BLaER1 treated with 17β-estradiol and CSF1 and Interleukin-3, amounts not matched to agents 10 nM and 100 nM (cell line): ENCODE measurements around the gene DNAJC18.

Experiments
- H3K27ac ChIP-seq, 11 experiments: shearing (Covaris generic); formaldehyde crosslinking; 2 replicates each; pipeline ENCODE4 v1.8.1; 2022
- H3K27me3 ChIP-seq, 11 experiments: shearing (Covaris generic); formaldehyde crosslinking; 2 replicates each; pipeline ENCODE4 v1.8.1; 2022
- H3K36me3 ChIP-seq, 11 experiments: shearing (Covaris generic); formaldehyde crosslinking; 2 replicates each; pipeline ENCODE4 v1.8.1; 2022
- H3K4me1 ChIP-seq, 10 experiments: shearing (Covaris generic); formaldehyde crosslinking; 2 replicates each; pipeline ENCODE4 v1.8.1; 2022
- H3K4me2 ChIP-seq, 11 experiments: shearing (Covaris generic); formaldehyde crosslinking; 2 replicates each; pipeline ENCODE4 v1.8.1; 2022
- H3K4me3 ChIP-seq, 10 experiments: shearing (Covaris generic); formaldehyde crosslinking; 2 replicates each; pipeline ENCODE4 v1.8.1; 2022
- H3K9ac ChIP-seq, 11 experiments: shearing (Covaris generic); formaldehyde crosslinking; 2 replicates each; pipeline ENCODE4 v1.8.1; 2022
- H3K9me3 ChIP-seq, 11 experiments: shearing (Covaris generic); formaldehyde crosslinking; replicated peaks in 1 of 11; 2 replicates each; pipeline ENCODE4 v1.8.1; 2022
- H4K20me1 ChIP-seq, 11 experiments: shearing (Covaris generic); formaldehyde crosslinking; 2 replicates each; pipeline ENCODE4 v1.8.1; 2022
- Cebpa-rat ChIP-seq, 11 experiments: shearing (Covaris generic); IDR thresholded peaks; 2 replicates each; pipeline ENCODE4 v1.8.1; 2022

Gene DNAJC18

GRCh38 chr5:139386050-139386438 is 53.3 kb downstream of the DNAJC18 start:
- peak overlapping the region in 8 of 11 experiments; percentile 91 to 98 (median 96); a peak in 17 of 22 replicates for H3K9ac ChIP-seq
- peaks cover 0 to 11% (median 0%) of the 10 kb centered on the region in 11 experiments; a peak in 5 of 22 replicates for H3K36me3 ChIP-seq
- H3K4me3 ChIP-seq = peak overlapping the region in 7 of 10 experiments; percentile 63 to 81 (median 76); a peak in 13 of 20 replicates
- TF ChIP-seq Cebpa-rat (IDR thresholded peaks at IDR 0.05) = peak in 8 of 11 experiments; percentile 45 to 90 (median 68); a peak in 12 of 22 replicates
- H4K20me1 ChIP-seq = peaks cover 0 to 11% (median 0%) of the 10 kb centered on the region in 11 experiments; a peak in 3 of 22 replicates
- peak overlapping the region in 9 of 11 experiments; percentile 80 to 100 (median 99); a peak in 17 of 22 replicates for H3K27ac ChIP-seq
- H3K9me3 ChIP-seq = no peaks in the 10 kb centered on the region
- H3K4me2 ChIP-seq = peak overlapping the region; percentile 90 to 99 (median 97)
- no peaks in the 10 kb centered on the region for H3K27me3 ChIP-seq
- H3K4me1 ChIP-seq = peaks cover 83 to 100% (median 95%) of the 10 kb centered on the region in 10 experiments

GRCh38 chr5:139385061-139386049 is 54.0 kb downstream of the DNAJC18 start:
- peak overlapping the region; percentile 59 to 100 (median 99); a peak in 21 of 22 replicates for H3K27ac ChIP-seq
- peaks cover 80 to 100% (median 95%) of the 10 kb centered on the region in 10 experiments for H3K4me1 ChIP-seq
- peak overlapping the region; percentile 41 to 81 (median 68) for H3K4me3 ChIP-seq
- H3K9me3 ChIP-seq = no peaks in the 10 kb centered on the region
- peak overlapping the region; percentile 74 to 98 (median 95) for H3K9ac ChIP-seq
- H3K27me3 ChIP-seq = no peaks in the 10 kb centered on the region
- TF ChIP-seq Cebpa-rat (IDR thresholded peaks at IDR 0.05) = no peak
- H3K36me3 ChIP-seq = peaks cover 0 to 11% (median 0%) of the 10 kb centered on the region in 11 experiments; a peak in 5 of 22 replicates
- H3K4me2 ChIP-seq = peak overlapping the region; percentile 90 to 99 (median 97)
- H4K20me1 ChIP-seq = peaks cover 0 to 11% (median 0%) of the 10 kb centered on the region in 11 experiments; a peak in 3 of 22 replicates

GRCh38 chr5:139384591-139385051 is 54.7 kb downstream of the DNAJC18 start:
- no peaks in the 10 kb centered on the region for H3K9me3 ChIP-seq
- peaks cover 80 to 100% (median 95%) of the 10 kb centered on the region in 10 experiments for H3K4me1 ChIP-seq
- H3K36me3 ChIP-seq = peaks cover 0 to 11% (median 0%) of the 10 kb centered on the region in 11 experiments; a peak in 5 of 22 replicates
- H3K9ac ChIP-seq = peak overlapping the region; percentile 74 to 98 (median 95)
- peaks cover 0 to 11% (median 0%) of the 10 kb centered on the region in 11 experiments; a peak in 3 of 22 replicates for H4K20me1 ChIP-seq
- peak overlapping the region; percentile 41 to 81 (median 60) for H3K4me3 ChIP-seq
- H3K27ac ChIP-seq = peak overlapping the region; percentile 59 to 100 (median 99); a peak in 21 of 22 replicates
- no peaks in the 10 kb centered on the region for H3K27me3 ChIP-seq
- peak overlapping the region; percentile 90 to 99 (median 97) for H3K4me2 ChIP-seq
- no peak for TF ChIP-seq Cebpa-rat (IDR thresholded peaks at IDR 0.05)

GRCh38 chr5:139383993-139384590 is 55.2 kb downstream of the DNAJC18 start:
- peak overlapping the region; percentile 41 to 81 (median 60); a peak in 16 of 20 replicates for H3K4me3 ChIP-seq
- H3K27me3 ChIP-seq = no peaks in the 10 kb centered on the region
- TF ChIP-seq Cebpa-rat (IDR thresholded peaks at IDR 0.05) = no peak
- H3K9ac ChIP-seq = peak overlapping the region; percentile 74 to 98 (median 95)
- H3K4me2 ChIP-seq = peak overlapping the region; percentile 90 to 99 (median 97)
- H4K20me1 ChIP-seq = peaks cover 0 to 11% (median 0%) of the 10 kb centered on the region in 11 experiments; a peak in 3 of 22 replicates
- H3K36me3 ChIP-seq = peaks cover 0 to 11% (median 0%) of the 10 kb centered on the region in 11 experiments; a peak in 5 of 22 replicates
- no peaks in the 10 kb centered on the region for H3K9me3 ChIP-seq
- H3K4me1 ChIP-seq = peaks cover 76 to 100% (median 95%) of the 10 kb centered on the region in 10 experiments
- peak overlapping the region; percentile 59 to 100 (median 99); a peak in 21 of 22 replicates for H3K27ac ChIP-seq

GRCh38 chr5:139383275-139383992 is 55.9 kb downstream of the DNAJC18 start, which contains the start of gene SLC23A1:
Gene SLC23A1 (minus strand): TSS chr5:139383297. CDS start chr5:139383253, 44 bp downstream.
- H4K20me1 ChIP-seq = peaks cover 0 to 11% (median 0%) of the 10 kb centered on the region in 11 experiments; a peak in 3 of 22 replicates
- no peaks in the 10 kb centered on the region for H3K9me3 ChIP-seq
- H3K4me1 ChIP-seq = peaks cover 70 to 100% (median 96%) of the 10 kb centered on the region in 10 experiments
- H3K4me3 ChIP-seq = peak within 1 kb of the TSS in 8 of 10 experiments; percentile 54 to 81 (median 68); a peak in 14 of 20 replicates
- H3K9ac ChIP-seq = peak within 1 kb of the TSS; percentile 74 to 98 (median 95)
- peak in 7 of 11 experiments; percentile 27 to 74 (median 56); a peak in 11 of 22 replicates for TF ChIP-seq Cebpa-rat (IDR thresholded peaks at IDR 0.05)
- H3K27me3 ChIP-seq = no peaks in the 10 kb centered on the region
- peak within 1 kb of the TSS; percentile 90 to 99 (median 97) for H3K4me2 ChIP-seq
- peak within 1 kb of the TSS in 10 of 11 experiments; percentile 70 to 100 (median 99); a peak in 20 of 22 replicates for H3K27ac ChIP-seq
- peaks cover 0 to 11% (median 0%) of the 10 kb centered on the region in 11 experiments; a peak in 5 of 22 replicates for H3K36me3 ChIP-seq

GRCh38 chr5:139382807-139383206 is 56.5 kb downstream of the DNAJC18 start:
- Histone ChIP-seq H3K4me3 (no peak overlapping the region), H3K4me1 (peaks cover 63 to 94% (median 92%) of the 10 kb centered on the region in 10 experiments), H3K36me3 (peaks cover 0 to 14% (median 4%) of the 10 kb centered on the region in 11 experiments; a peak in 9 of 22 replicates), H3K4me2 (peak overlapping the region; percentile 85 to 99 (median 96)), H3K9ac (peak overlapping the region in 8 of 11 experiments; percentile 33 to 72 (median 58); a peak in 15 of 22 replicates), H3K27me3 (no peaks in the 10 kb centered on the region), H3K9me3 (no peaks in the 10 kb centered on the region), H3K27ac (peak overlapping the region in 9 of 11 experiments; percentile 37 to 100 (median 70); a peak in 17 of 22 replicates), H4K20me1 (peaks cover 0 to 11% (median 0%) of the 10 kb centered on the region in 11 experiments; a peak in 4 of 22 replicates)
- TF ChIP-seq Cebpa-rat (IDR thresholded peaks at IDR 0.05) = no peak
